DND-41 (cell line): ENCODE data around the gene RFX1.

Experiments
- EZH2 ChIP-seq: IDR thresholded peaks from 3 replicates; pipeline ENCODE4 v1.6.1; 2012; ENCODE audit warnings: borderline replicate concordance, low read depth, mild to moderate bottlenecking, moderate library complexity, low read length, inconsistent platforms; ENCODE audit not compliant: severe bottlenecking
- TF ChIP-seq, protein P1 (sequence below): IDR thresholded peaks from 2 replicates; pipeline ENCODE4 v1.5.1; 2012; ENCODE audit warnings: borderline replicate concordance, low read length, moderate library complexity, mild to moderate bottlenecking; ENCODE audit not compliant: poor library complexity, severe bottlenecking; ENCODE audit errors: extremely low read depth

DNA sequence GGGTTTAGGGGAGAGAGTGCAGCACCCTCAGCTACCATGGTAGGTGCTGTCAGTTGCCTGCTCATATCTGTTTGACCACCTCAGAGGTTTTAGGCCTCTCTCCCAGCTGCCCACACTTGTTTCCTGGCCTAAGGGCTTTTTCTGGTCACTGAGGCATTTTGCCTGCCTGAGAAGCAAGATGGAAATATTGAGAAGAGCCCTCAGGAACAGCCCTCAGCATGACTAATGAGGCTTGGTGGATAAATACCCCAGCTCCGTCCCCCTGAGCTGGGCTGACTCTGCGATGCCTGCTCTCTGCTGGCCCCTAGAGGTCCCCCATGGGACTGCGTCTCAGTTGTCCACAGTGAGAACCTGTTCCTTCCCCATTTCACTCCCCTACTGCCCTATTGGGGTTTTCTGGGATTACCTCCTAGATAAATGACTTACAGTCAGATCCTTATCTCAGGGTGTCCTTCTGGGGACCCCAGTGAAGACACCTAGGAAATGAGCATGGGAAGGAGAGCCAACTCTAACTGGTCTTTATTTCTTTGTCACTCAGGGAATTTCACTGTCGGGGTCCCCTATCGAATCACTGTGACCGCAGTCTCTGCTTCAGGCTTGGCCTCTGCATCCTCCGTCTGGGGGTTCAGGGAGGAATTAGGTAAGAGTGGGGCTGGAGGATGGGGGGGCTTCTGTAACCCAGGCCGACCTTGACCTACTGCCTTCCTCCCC lies 42.5 kb upstream of the RFX1 start:
- TF ChIP-seq, protein P1, sequence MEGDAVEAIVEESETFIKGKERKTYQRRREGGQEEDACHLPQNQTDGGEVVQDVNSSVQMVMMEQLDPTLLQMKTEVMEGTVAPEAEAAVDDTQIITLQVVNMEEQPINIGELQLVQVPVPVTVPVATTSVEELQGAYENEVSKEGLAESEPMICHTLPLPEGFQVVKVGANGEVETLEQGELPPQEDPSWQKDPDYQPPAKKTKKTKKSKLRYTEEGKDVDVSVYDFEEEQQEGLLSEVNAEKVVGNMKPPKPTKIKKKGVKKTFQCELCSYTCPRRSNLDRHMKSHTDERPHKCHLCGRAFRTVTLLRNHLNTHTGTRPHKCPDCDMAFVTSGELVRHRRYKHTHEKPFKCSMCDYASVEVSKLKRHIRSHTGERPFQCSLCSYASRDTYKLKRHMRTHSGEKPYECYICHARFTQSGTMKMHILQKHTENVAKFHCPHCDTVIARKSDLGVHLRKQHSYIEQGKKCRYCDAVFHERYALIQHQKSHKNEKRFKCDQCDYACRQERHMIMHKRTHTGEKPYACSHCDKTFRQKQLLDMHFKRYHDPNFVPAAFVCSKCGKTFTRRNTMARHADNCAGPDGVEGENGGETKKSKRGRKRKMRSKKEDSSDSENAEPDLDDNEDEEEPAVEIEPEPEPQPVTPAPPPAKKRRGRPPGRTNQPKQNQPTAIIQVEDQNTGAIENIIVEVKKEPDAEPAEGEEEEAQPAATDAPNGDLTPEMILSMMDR, result peak; percentile 91
- TF ChIP-seq EZH2, result no peak
